Fibroblast of lung (primary cell): Measurements from ENCODE around the gene SH3PXD2A.

Experiments
- EZH2 ChIP-seq: IDR thresholded peaks from 2 replicates; pipeline ENCODE4 v1.5.1; 2012; ENCODE audit warnings: low read length, control low read depth, mild to moderate bottlenecking; ENCODE audit errors: missing control alignments
- TF ChIP-seq, protein P1 (sequence below), 2 donors: IDR thresholded peaks in 1 of 2; conservative IDR thresholded peaks in 1 of 2; 1 replicate in 1 of 2; 2 replicates in 1 of 2; pipeline ENCODE4 v1.5.1; 2011 to 2012; ENCODE audit warnings: low read length in 2 of 2, control low read depth in 1 of 2, inconsistent platforms in 1 of 2, low read depth in 1 of 2, mild to moderate bottlenecking in 1 of 2

DNA sequence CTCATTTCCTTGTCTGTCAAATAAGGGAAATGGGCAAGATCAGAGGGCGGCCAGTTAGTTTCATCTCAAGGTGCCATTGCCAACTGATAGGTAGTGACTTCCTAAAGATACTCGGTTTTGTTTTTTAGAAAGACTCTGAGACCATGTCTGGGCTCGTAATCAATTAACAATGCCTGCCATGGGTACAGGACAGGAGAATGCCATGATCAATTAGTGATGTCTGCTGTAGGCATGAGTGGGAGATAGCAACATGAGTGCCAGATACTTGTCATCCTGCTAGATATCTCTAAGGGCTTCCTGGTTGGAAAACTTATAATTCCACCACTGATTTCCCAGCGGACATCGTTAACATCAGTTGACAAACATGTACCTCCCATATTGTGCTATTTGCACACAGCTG lies 64.8 kb downstream of the SH3PXD2A start:
- TF ChIP-seq, protein P1, sequence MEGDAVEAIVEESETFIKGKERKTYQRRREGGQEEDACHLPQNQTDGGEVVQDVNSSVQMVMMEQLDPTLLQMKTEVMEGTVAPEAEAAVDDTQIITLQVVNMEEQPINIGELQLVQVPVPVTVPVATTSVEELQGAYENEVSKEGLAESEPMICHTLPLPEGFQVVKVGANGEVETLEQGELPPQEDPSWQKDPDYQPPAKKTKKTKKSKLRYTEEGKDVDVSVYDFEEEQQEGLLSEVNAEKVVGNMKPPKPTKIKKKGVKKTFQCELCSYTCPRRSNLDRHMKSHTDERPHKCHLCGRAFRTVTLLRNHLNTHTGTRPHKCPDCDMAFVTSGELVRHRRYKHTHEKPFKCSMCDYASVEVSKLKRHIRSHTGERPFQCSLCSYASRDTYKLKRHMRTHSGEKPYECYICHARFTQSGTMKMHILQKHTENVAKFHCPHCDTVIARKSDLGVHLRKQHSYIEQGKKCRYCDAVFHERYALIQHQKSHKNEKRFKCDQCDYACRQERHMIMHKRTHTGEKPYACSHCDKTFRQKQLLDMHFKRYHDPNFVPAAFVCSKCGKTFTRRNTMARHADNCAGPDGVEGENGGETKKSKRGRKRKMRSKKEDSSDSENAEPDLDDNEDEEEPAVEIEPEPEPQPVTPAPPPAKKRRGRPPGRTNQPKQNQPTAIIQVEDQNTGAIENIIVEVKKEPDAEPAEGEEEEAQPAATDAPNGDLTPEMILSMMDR (conservative IDR thresholded peaks at IDR 0.05 in 1 of 2, IDR thresholded peaks at IDR 0.05 in 1 of 2; ENCODE audit: low read depth in 1 of 2, low read length in 2 of 2) = no peak
- no peak for TF ChIP-seq EZH2
